Measurements from ENCODE around the gene ZBTB1. TPM values are rescaled to one million over a fixed set of nuclear protein-coding genes. Genes with fewer than 3 reads are reported as not detected.

ZBTB1 gene
- total and polyA plus RNA-seq, 2 donors (not counting 3 experiments of a cell fraction or from before 2014, with no cell fraction given): 9.7 to 32.2 TPM

DNA sequence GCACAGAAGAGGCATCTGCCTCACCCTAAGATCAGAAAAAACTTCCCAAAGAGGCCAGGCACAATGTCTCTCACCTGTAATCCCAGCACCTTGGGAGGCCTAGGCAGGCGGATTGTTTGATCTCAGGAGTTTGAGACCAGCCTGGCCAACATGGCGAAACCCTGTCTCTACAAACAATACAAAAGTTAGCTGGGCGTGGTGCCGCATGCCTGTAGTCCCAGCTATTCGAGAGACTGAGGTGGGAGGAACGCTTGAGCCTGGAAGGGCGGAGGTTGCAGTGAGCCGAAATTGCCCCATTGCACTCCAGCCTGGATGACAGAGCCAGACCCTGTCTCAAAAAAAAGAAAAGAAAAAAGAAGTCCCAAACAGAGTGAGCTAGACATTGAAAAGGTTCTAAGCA is 4.5 kb downstream of the ZBTB1 start:
- no peak overlapping the region for H2AFZ ChIP-seq (ENCODE audit: low read depth, low read length)
- intact Hi-C loops (cut with micrococcal nuclease) (loop anchor here (10.0 kb wide), 1 partner anchor 864 kb away; the partner anchor contains the start of gene WDR89), dilution Hi-C loops (cut with MboI; ENCODE audit: extremely low pct_ligation_motif_present, low sequenced_read_pairs) (no loop called here)
- no peak overlapping the region for H3K27ac ChIP-seq (ENCODE audit: insufficient read depth, low read depth, low read length)
- H3K36me3 ChIP-seq (ENCODE audit: control insufficient read depth in 2 of 2, extremely low read depth in 1 of 2, insufficient read depth in 2 of 2, low read length in 2 of 2): no peaks in the 10 kb centered on the region
- no peak for TF ChIP-seq EZH2 (IDR thresholded peaks at IDR 0.05; ENCODE audit: borderline replicate concordance, low read depth, low read length, severe bottlenecking)
- TF ChIP-seq, protein P1, sequence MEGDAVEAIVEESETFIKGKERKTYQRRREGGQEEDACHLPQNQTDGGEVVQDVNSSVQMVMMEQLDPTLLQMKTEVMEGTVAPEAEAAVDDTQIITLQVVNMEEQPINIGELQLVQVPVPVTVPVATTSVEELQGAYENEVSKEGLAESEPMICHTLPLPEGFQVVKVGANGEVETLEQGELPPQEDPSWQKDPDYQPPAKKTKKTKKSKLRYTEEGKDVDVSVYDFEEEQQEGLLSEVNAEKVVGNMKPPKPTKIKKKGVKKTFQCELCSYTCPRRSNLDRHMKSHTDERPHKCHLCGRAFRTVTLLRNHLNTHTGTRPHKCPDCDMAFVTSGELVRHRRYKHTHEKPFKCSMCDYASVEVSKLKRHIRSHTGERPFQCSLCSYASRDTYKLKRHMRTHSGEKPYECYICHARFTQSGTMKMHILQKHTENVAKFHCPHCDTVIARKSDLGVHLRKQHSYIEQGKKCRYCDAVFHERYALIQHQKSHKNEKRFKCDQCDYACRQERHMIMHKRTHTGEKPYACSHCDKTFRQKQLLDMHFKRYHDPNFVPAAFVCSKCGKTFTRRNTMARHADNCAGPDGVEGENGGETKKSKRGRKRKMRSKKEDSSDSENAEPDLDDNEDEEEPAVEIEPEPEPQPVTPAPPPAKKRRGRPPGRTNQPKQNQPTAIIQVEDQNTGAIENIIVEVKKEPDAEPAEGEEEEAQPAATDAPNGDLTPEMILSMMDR (IDR thresholded peaks at IDR 0.05; ENCODE audit: extremely low read depth in 1 of 2, insufficient read depth in 1 of 2, low read depth in 1 of 2, low read length in 2 of 2): no peak
- no peak for TF ChIP-seq FOS (IDR thresholded peaks at IDR 0.05; ENCODE audit: borderline replicate concordance, insufficient read depth, low read length)
- TF ChIP-seq POLR2AphosphoS5 (IDR thresholded peaks at IDR 0.05; ENCODE audit: insufficient read depth, low read depth, low read length): no peak
- TF ChIP-seq, protein P2, sequence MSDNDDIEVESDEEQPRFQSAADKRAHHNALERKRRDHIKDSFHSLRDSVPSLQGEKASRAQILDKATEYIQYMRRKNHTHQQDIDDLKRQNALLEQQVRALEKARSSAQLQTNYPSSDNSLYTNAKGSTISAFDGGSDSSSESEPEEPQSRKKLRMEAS (IDR thresholded peaks at IDR 0.05; ENCODE audit: insufficient read depth, insufficient read length): no peak
- TF ChIP-seq JUN (IDR thresholded peaks at IDR 0.05; ENCODE audit: borderline replicate concordance, insufficient read depth, insufficient read length, low read depth): no peak
- TF ChIP-seq GATA2 (IDR thresholded peaks at IDR 0.05; ENCODE audit: insufficient read depth, insufficient read length, low read depth, low read length): no peak
- no peak for TF ChIP-seq POLR2A (IDR thresholded peaks at IDR 0.05; ENCODE audit: low read depth, low read length)
- TF ChIP-seq MYC (IDR thresholded peaks at IDR 0.05; ENCODE audit: low read depth, low read length): no peak
- peaks cover 82% of the 10 kb centered on the region for H3K79me2 ChIP-seq (ENCODE audit: control insufficient read depth, insufficient read depth, low read length)
- no peak overlapping the region for H3K9ac ChIP-seq (replicated peaks; ENCODE audit: extremely low read depth, insufficient read depth, low read length)
- H3K4me3 ChIP-seq (replicated peaks in 1 of 3; ENCODE audit: insufficient read depth in 1 of 3, low read depth in 1 of 3, low read length in 3 of 3): no peak overlapping the region
- DNase-seq (ENCODE audit: low read depth, low spot score) (no peak), FAIRE-seq (no peak)
- no peaks in the 10 kb centered on the region for H3K9me3 ChIP-seq (replicated peaks; ENCODE audit: control insufficient read depth, insufficient read depth, low read length)
- no TSS peak for BruUV-seq (replicated peaks)
- ChIA-PET CTCF (interaction anchor here (3.0 kb wide), 1 partner anchor 12 kb away, joined by 25 read pairs; no protein-coding TSS in a partner anchor), POLR2A (interaction anchor here (0.8 kb wide), 1 partner anchor 121 kb away, joined by 4 read pairs; the partner anchor contains the start of gene MTHFD1)
- H3K4me1 ChIP-seq (ENCODE audit: control insufficient read depth, extremely low read depth, insufficient read depth, low read length): peaks cover 25% of the 10 kb centered on the region
- H3K27me3 ChIP-seq (ENCODE audit: control insufficient read depth in 2 of 2, insufficient read depth in 2 of 2, low read length in 2 of 2): no peaks in the 10 kb centered on the region
- peaks cover 23% of the 10 kb centered on the region for H4K20me1 ChIP-seq (replicated peaks; ENCODE audit: control insufficient read depth, extremely low read depth, insufficient read depth, low read length)
- no peaks in the 10 kb centered on the region for H3K9me1 ChIP-seq (replicated peaks; ENCODE audit: control insufficient read depth, extremely low read depth, insufficient read depth, low read length)
- H3K4me2 ChIP-seq (ENCODE audit: insufficient read depth, low read length): no peak overlapping the region
